ENCODE data around the gene KLK3. TPM values are rescaled to one million over a fixed set of nuclear protein-coding genes. Genes with fewer than 3 reads are reported as not detected.

Gene KLK3
- total and polyA plus RNA-seq, 2 of the 13 experiments (the other 11 are each of a cell fraction or from before 2014, with no cell fraction given) = not detected

DNA sequence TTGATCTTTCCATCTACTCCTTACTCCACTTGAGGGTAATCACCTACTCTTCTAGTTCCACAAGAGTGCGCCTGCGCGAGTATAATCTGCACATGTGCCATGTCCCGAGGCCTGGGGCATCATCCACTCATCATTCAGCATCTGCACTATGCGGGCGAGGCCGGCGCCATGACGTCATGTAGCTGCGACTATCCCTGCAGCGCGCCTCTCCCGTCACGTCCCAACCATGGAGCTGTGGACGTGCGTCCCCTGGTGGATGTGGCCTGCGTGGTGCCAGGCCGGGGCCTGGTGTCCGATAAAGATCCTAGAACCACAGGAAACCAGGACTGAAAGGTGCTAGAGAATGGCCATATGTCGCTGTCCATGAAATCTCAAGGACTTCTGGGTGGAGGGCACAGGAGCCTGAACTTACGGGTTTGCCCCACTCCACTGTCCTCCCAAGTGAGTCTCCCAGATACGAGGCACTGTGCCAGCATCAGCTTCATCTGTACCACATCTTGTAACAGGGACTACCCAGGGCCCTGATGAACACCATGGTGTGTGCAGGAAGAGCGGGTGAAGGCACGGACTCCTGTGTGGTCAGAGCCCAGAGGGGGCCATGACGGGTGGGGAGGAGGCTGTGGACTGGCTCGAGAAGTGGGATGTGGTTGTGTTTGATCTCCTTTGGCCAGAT, 15.8 kb downstream of the KLK3 start:
- Histone ChIP-seq H3K9me3 (ENCODE audit: low read length) (no peaks in the 10 kb centered on the region), H3K4me3 (replicated peaks in 1 of 3; ENCODE audit: insufficient read depth in 1 of 3, low read depth in 2 of 3, low read length in 3 of 3) (peak overlapping the region in 1 of 3 experiments; percentile 5; a peak in 1 of 6 replicates), H2AFZ (ENCODE audit: low read length) (no peak overlapping the region), H3K27me3 (ENCODE audit: control insufficient read depth in 1 of 2, insufficient read depth in 2 of 2, low read length in 2 of 2) (peaks cover 5 to 27% of the 10 kb centered on the region in 2 experiments; a peak in 4 of 5 replicates), H3K36me3 (replicated peaks in 1 of 2; ENCODE audit: control insufficient read depth in 1 of 2, insufficient read depth in 2 of 2, low read length in 2 of 2) (no peaks in the 10 kb centered on the region), H4K20me1 (ENCODE audit: insufficient read depth, low read length) (no peaks in the 10 kb centered on the region), H3K79me2 (ENCODE audit: insufficient read depth, low read length) (no peaks in the 10 kb centered on the region), H3K9ac (ENCODE audit: insufficient read depth, low read depth, low read length) (no peak overlapping the region), H3K4me1 (ENCODE audit: insufficient read depth, low read length) (no peaks in the 10 kb centered on the region), H3K27ac (ENCODE audit: extremely low read length, insufficient read depth, low read length) (no peak overlapping the region), H3K4me2 (ENCODE audit: low read depth, low read length) (peak overlapping the region; percentile 35; the same call in 1 of the 2 replicates)
- CTCF ChIA-PET (ENCODE audit: low intra/inter-chr PET ratio, low total read pairs) = no interaction called here
- POLR2A ChIA-PET = interaction anchor here (1.2 kb wide), 1 partner anchor 66 kb away, joined by 3 read pairs; no protein-coding TSS in a partner anchor
- in situ Hi-C loops (cut with HindIII; ENCODE audit: extremely low pct_ligation_motif_present, low pct_unique_long_range_greater_than_20kb) = no loop called here
- ATAC-seq (peak; percentile 59), DNase-seq (ENCODE audit: low spot score) (peak; percentile 12), FAIRE-seq (no peak)
- WGBS (ENCODE audit: low lambda C conversion rate) = 34% methylated on average over 19 of the region's 26 CpGs
- intact Hi-C loops (cut with micrococcal nuclease; ENCODE audit: unreplicated experiment) = no loop called here
- BruUV-seq (replicated peaks) = no TSS peak
- peak; percentile 47; the same call in 1 of the 2 replicates for TF ChIP-seq GABPB1 (CRISPR knock-in tag; IDR thresholded peaks at IDR 0.05)
- TF ChIP-seq ATF7 (IDR thresholded peaks at IDR 0.05) = peak; percentile 97
- no peak for TF ChIP-seq ATF7 (CRISPR knock-in tag; IDR thresholded peaks at IDR 0.05)
- TF ChIP-seq HOXA7 (CRISPR knock-in tag; IDR thresholded peaks at IDR 0.05) = no peak
- peak; percentile 26; the same call in 1 of the 2 replicates for TF ChIP-seq POGZ (CRISPR knock-in tag; IDR thresholded peaks at IDR 0.05)
- no peak for TF ChIP-seq AFF4 (CRISPR knock-in tag; IDR thresholded peaks at IDR 0.05)
- TF ChIP-seq PLRG1 (conservative IDR thresholded peaks at IDR 0.05) = no peak
- TF ChIP-seq, protein P1, sequence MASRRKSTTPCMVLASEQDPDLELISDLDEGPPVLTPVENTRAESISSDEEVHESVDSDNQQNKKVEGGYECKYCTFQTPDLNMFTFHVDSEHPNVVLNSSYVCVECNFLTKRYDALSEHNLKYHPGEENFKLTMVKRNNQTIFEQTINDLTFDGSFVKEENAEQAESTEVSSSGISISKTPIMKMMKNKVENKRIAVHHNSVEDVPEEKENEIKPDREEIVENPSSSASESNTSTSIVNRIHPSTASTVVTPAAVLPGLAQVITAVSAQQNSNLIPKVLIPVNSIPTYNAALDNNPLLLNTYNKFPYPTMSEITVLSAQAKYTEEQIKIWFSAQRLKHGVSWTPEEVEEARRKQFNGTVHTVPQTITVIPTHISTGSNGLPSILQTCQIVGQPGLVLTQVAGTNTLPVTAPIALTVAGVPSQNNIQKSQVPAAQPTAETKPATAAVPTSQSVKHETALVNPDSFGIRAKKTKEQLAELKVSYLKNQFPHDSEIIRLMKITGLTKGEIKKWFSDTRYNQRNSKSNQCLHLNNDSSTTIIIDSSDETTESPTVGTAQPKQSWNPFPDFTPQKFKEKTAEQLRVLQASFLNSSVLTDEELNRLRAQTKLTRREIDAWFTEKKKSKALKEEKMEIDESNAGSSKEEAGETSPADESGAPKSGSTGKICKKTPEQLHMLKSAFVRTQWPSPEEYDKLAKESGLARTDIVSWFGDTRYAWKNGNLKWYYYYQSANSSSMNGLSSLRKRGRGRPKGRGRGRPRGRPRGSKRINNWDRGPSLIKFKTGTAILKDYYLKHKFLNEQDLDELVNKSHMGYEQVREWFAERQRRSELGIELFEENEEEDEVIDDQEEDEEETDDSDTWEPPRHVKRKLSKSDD (CRISPR knock-in tag; IDR thresholded peaks at IDR 0.05; ENCODE audit: low read depth) = 0 out of 2 replicates have a peak, but pooled peaks have one; percentile 46
- TF ChIP-seq ZNF816 (CRISPR knock-in tag; IDR thresholded peaks at IDR 0.05; ENCODE audit: borderline replicate concordance) = no peak
- no peak for TF ChIP-seq GPN1 (CRISPR knock-in tag; IDR thresholded peaks at IDR 0.05; ENCODE audit: borderline replicate concordance)
- no peak for TF ChIP-seq ZNF34 (CRISPR knock-in tag; IDR thresholded peaks at IDR 0.05; ENCODE audit: borderline replicate concordance)
- TF ChIP-seq, protein P2, sequence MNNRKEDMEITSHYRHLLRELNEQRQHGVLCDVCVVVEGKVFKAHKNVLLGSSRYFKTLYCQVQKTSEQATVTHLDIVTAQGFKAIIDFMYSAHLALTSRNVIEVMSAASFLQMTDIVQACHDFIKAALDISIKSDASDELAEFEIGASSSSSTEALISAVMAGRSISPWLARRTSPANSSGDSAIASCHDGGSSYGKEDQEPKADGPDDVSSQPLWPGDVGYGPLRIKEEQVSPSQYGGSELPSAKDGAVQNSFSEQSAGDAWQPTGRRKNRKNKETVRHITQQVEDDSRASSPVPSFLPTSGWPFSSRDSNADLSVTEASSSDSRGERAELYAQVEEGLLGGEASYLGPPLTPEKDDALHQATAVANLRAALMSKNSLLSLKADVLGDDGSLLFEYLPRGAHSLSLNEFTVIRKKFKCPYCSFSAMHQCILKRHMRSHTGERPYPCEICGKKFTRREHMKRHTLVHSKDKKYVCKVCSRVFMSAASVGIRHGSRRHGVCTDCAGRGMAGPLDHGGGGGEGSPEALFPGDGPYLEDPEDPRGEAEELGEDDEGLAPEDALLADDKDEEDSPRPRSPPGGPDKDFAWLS (CRISPR knock-in tag; IDR thresholded peaks at IDR 0.05; ENCODE audit: borderline replicate concordance) = no peak
- no peak for TF ChIP-seq ZNF546 (CRISPR knock-in tag; conservative IDR thresholded peaks at IDR 0.05)
- no peak for TF ChIP-seq TERF1 (CRISPR knock-in tag; IDR thresholded peaks at IDR 0.05)

All from HepG2 (cell line).